Measurements from ENCODE around the gene IGF1R.

Gene IGF1R

DNA sequence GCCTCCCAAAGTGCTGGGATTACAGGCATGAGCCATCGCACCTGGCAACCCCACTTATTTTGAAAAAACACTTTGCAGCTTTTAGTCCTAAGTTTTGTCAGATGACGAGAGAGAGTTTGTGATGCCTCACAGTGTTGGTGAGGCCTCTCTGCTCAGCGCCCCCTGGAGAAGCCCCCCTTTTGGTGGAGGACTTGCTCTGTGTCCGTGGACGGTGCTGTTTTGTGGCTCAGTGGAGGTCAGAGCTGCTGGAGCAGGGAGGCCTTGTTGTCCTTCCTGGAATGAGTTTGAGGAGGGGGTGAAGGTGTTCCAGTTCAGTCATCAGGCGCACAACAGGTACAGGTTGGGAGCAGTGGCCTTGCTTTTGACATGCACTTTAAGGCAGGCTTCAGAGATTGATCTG is 301.3 kb downstream of the IGF1R start:
- H3K79me2 ChIP-seq (ENCODE audit: insufficient read depth, low read depth), result no peaks in the 10 kb centered on the region
- no peak overlapping the region for H3K4me3 ChIP-seq (IDR thresholded peaks at IDR 0.05; ENCODE audit: insufficient read depth, low read depth, low read length)
- no peak overlapping the region for H3K9ac ChIP-seq
- TF ChIP-seq, protein P1, sequence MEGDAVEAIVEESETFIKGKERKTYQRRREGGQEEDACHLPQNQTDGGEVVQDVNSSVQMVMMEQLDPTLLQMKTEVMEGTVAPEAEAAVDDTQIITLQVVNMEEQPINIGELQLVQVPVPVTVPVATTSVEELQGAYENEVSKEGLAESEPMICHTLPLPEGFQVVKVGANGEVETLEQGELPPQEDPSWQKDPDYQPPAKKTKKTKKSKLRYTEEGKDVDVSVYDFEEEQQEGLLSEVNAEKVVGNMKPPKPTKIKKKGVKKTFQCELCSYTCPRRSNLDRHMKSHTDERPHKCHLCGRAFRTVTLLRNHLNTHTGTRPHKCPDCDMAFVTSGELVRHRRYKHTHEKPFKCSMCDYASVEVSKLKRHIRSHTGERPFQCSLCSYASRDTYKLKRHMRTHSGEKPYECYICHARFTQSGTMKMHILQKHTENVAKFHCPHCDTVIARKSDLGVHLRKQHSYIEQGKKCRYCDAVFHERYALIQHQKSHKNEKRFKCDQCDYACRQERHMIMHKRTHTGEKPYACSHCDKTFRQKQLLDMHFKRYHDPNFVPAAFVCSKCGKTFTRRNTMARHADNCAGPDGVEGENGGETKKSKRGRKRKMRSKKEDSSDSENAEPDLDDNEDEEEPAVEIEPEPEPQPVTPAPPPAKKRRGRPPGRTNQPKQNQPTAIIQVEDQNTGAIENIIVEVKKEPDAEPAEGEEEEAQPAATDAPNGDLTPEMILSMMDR (conservative IDR thresholded peaks at IDR 0.05; ENCODE audit: low read depth, low read length), result no peak
- no peaks in the 10 kb centered on the region for H3K36me3 ChIP-seq (ENCODE audit: insufficient read depth)
- H3K4me2 ChIP-seq, result no peak overlapping the region
- H3K27ac ChIP-seq, result no peak overlapping the region
- no peak overlapping the region for H2AFZ ChIP-seq (ENCODE audit: low read depth)
- peaks cover 33% of the 10 kb centered on the region for H3K4me1 ChIP-seq (ENCODE audit: low read depth, poor library complexity, severe bottlenecking)
- H4K20me1 ChIP-seq (ENCODE audit: insufficient read depth), result no peaks in the 10 kb centered on the region
- no peaks in the 10 kb centered on the region for H3K27me3 ChIP-seq (ENCODE audit: insufficient read depth, low read depth)

DNA sequence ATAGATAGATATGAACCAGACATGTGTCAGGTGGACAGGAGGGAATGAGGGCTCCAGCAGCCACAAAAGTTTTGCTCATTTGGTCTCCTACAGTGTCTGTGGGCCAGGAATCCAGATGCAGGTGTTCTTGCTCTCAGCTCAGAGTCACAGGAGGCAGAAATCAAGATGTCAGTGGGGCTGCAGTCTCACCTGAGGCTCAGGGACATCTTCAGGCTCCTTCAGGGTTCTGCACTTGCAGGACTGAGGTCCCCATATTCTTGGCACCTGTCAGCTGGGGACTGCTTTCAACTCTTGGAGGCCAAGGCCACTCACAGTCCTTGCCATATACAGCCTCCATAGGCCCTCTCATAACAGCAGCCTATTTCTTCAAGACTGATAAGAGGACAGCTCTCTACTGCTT is 301.9 kb downstream of the IGF1R start:
- Histone ChIP-seq H3K4me1 (ENCODE audit: low read depth, poor library complexity, severe bottlenecking) (peaks cover 33% of the 10 kb centered on the region), H3K4me3 (IDR thresholded peaks at IDR 0.05; ENCODE audit: insufficient read depth, low read depth, low read length) (no peak overlapping the region), H2AFZ (ENCODE audit: low read depth) (no peak overlapping the region), H3K79me2 (ENCODE audit: insufficient read depth, low read depth) (no peaks in the 10 kb centered on the region), H3K9ac (no peak overlapping the region), H4K20me1 (ENCODE audit: insufficient read depth) (no peaks in the 10 kb centered on the region), H3K4me2 (no peak overlapping the region), H3K27ac (no peak overlapping the region; the same call in 1 of the 2 replicates), H3K36me3 (ENCODE audit: insufficient read depth) (no peaks in the 10 kb centered on the region), H3K27me3 (ENCODE audit: insufficient read depth, low read depth) (no peaks in the 10 kb centered on the region)
- TF ChIP-seq, protein P1 (conservative IDR thresholded peaks at IDR 0.05; ENCODE audit: low read depth, low read length), result no peak

DNA sequence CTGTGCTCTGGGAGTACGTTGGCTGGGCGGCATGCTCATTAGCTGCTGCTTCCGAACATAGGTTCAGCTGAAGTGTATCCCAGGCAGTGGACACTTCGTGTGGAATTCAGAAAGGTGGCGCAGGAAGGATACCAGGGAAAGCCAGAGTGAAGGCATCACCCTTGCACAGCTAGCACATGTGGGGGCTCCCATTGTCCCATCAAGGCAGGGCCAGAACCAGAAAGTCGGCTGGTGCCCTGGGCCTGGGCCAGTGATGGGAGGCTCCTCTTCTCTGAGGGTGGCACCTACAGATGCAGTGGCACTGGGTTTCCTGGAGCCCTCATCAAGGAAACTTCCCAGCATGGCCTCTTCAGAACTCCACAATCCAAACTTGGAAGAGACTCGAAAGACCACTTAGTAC is 302.7 kb downstream of the IGF1R start:
- no peaks in the 10 kb centered on the region for H3K79me2 ChIP-seq (ENCODE audit: insufficient read depth, low read depth)
- H4K20me1 ChIP-seq (ENCODE audit: insufficient read depth), result no peaks in the 10 kb centered on the region
- no peak overlapping the region for H3K27ac ChIP-seq
- H3K4me2 ChIP-seq, result no peak overlapping the region; the same call in 1 of the 2 replicates
- H3K4me1 ChIP-seq (ENCODE audit: low read depth, poor library complexity, severe bottlenecking), result peaks cover 33% of the 10 kb centered on the region
- no peak overlapping the region for H2AFZ ChIP-seq (ENCODE audit: low read depth)
- TF ChIP-seq, protein P1 (conservative IDR thresholded peaks at IDR 0.05; ENCODE audit: low read depth, low read length), result no peak
- H3K36me3 ChIP-seq (ENCODE audit: insufficient read depth), result no peaks in the 10 kb centered on the region
- no peak overlapping the region for H3K9ac ChIP-seq
- H3K27me3 ChIP-seq (ENCODE audit: insufficient read depth, low read depth), result no peaks in the 10 kb centered on the region
- H3K4me3 ChIP-seq (IDR thresholded peaks at IDR 0.05; ENCODE audit: insufficient read depth, low read depth, low read length), result no peak overlapping the region

DNA sequence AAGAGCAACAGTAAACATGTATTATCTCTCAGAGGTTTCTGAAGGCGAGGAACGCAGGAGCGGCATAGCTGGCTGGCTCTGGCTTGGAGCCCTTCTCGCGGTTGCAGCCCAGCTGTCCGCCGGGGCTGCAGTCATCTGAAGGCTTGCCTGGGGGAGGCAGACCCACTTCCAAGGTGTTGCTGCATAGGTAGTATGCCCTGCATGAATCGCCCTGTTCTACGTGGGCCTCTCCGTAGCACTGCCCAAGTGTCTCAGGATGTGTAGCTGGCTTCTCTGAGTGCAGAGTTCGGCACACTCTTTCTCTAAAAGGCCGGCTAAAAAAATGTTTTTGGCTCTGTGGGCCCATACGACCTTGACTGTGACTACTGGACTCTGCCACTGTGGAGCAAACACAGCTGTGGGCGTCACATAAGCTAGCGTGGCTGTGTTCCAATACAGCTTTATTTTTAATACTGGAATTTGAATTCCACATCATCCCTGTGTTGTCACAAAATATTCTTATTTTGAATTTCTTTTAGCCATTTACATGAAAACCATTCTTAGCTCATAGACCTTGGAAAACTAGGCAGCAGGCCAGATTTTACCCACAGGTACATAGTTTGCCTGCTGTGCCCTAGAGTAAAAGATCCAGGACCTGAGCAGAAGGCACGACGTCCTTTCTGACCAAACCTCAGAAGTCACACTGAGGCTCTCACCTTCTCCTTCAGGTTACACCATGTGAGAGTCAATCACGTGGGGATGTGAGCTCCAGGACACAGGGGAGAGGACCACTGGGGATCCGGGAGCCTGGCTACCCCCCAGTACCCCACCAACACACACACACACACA is 303.4 kb downstream of the IGF1R start:
- Histone ChIP-seq H3K4me2 (peak overlapping the region; percentile 67), H3K36me3 (ENCODE audit: insufficient read depth) (no peaks in the 10 kb centered on the region), H3K9ac (peak overlapping the region; percentile 19; the same call in 1 of the 2 replicates), H2AFZ (ENCODE audit: low read depth) (no peak overlapping the region), H3K27me3 (ENCODE audit: insufficient read depth, low read depth) (no peaks in the 10 kb centered on the region), H3K4me3 (IDR thresholded peaks at IDR 0.05; ENCODE audit: insufficient read depth, low read depth, low read length) (no peak overlapping the region), H3K4me1 (ENCODE audit: low read depth, poor library complexity, severe bottlenecking) (peaks cover 33% of the 10 kb centered on the region), H3K79me2 (ENCODE audit: insufficient read depth, low read depth) (no peaks in the 10 kb centered on the region), H3K27ac (peak overlapping the region; percentile 66), H4K20me1 (ENCODE audit: insufficient read depth) (no peaks in the 10 kb centered on the region)
- TF ChIP-seq, protein P1 (conservative IDR thresholded peaks at IDR 0.05; ENCODE audit: low read depth, low read length), result no peak

Data from KMS-11 (cell line).